B cell (primary cell): ENCODE results near the gene SLC12A1. TPM values are rescaled to one million over a fixed set of nuclear protein-coding genes. Genes with fewer than 3 reads are reported as not detected.

ENCODE experiments used
- ATAC-seq: fragments of 200-7000 bp; cut with Tn5 transposase; one replicate; pipeline ENCODE4 v1.10.0; 2021; ENCODE audit warnings: low read depth, mild to moderate bottlenecking, moderate number of reproducible peaks, moderate library complexity
- CTCF ChIA-PET: fragments of 350-600 bp; sonication (Branson Sonifier 250); formaldehyde crosslinking; loops from one replicate; lab custom pipeline; 2021; ENCODE audit warnings: antibody characterized with exemption, inconsistent platforms; lab: Charles Lee
- POLR2A ChIA-PET: fragments of 350-600 bp; sonication (Branson Sonifier 250); formaldehyde crosslinking; loops from one replicate; lab custom pipeline; 2021; ENCODE audit warnings: antibody characterized with exemption; lab: Charles Lee
- DNase-seq: peaks from one replicate; pipeline ENCODE4 v3.0.0; 2013
- H2AFZ ChIP-seq: 2 replicates; pipeline ENCODE4 v1.6.1; 2012; ENCODE audit warnings: mild to moderate bottlenecking, low read depth, low read length; ENCODE audit not compliant: insufficient read depth, poor library complexity, severe bottlenecking
- H3K27ac ChIP-seq, 2 donors: 1 replicate in 1 of 2; 2 replicates in 1 of 2; pipeline ENCODE4 v1.5.1; 2012 to 2013; ENCODE audit warnings: low read length in 2 of 2, mild to moderate bottlenecking in 2 of 2, moderate library complexity in 1 of 2
- H3K27me3 ChIP-seq, 4 experiments: fragments of 200-600 bp in 1 of 4; sonication (generic) in 1 of 4; replicated peaks in 1 of 4; 1 replicate in 2 of 4; 2 replicates in 2 of 4; pipeline versions ENCODE4 v1.6.1 to v1.7.0; 2013 to 2016; ENCODE audit warnings: low read length in 3 of 4, mild to moderate bottlenecking in 2 of 4, mixed read lengths in 1 of 4, moderate library complexity in 1 of 4; ENCODE audit not compliant: insufficient read depth in 4 of 4, control insufficient read depth in 3 of 4; ENCODE audit errors: control extremely low read depth in 1 of 4
- H3K36me3 ChIP-seq, 2 experiments: replicated peaks in 1 of 2; 1 replicate in 1 of 2; 2 replicates in 1 of 2; pipeline versions ENCODE4 v1.6.1 to v1.7.1; 2013; ENCODE audit warnings: low read length in 1 of 2; ENCODE audit not compliant: insufficient read depth in 2 of 2, control insufficient read depth in 1 of 2; ENCODE audit errors: control extremely low read depth in 1 of 2, extremely low read depth in 1 of 2
- H3K4me1 ChIP-seq, 2 donors: fragments of 200-600 bp in 1 of 2; sonication (generic) in 1 of 2; 1 replicate in 1 of 2; 2 replicates in 1 of 2; pipeline versions ENCODE4 v1.5.1 to v1.6.1; 2013 to 2017; ENCODE audit warnings: low read length in 2 of 2; ENCODE audit not compliant: control insufficient read depth in 2 of 2, insufficient read depth in 2 of 2
- H3K4me2 ChIP-seq: replicated peaks from 2 replicates; pipeline ENCODE3; 2012; ENCODE audit warnings: mild to moderate bottlenecking, low read depth, low read length; ENCODE audit not compliant: poor library complexity, severe bottlenecking
- H3K4me3 ChIP-seq, 5 experiments: fragments of 200-600 bp in 1 of 5; sonication (generic) in 1 of 5; 1 replicate in 3 of 5; 2 replicates in 2 of 5; pipeline versions ENCODE4 v1.5.1 to v1.7.0; 2011 to 2016; ENCODE audit warnings: low read length in 4 of 5, mild to moderate bottlenecking in 4 of 5, low read depth in 2 of 5, control low read depth in 1 of 5, moderate library complexity in 1 of 5; ENCODE audit not compliant: insufficient read depth in 1 of 5; ENCODE audit errors: control extremely low read depth in 1 of 5, extremely low read depth in 1 of 5
- H3K79me2 ChIP-seq: fragments of 200-600 bp; sonication (generic); one replicate; pipeline ENCODE4 v1.6.0; 2016; ENCODE audit warnings: low read length; ENCODE audit not compliant: control insufficient read depth, insufficient read depth
- H3K9ac ChIP-seq: fragments of 200-600 bp; sonication (generic); 2 replicates; pipeline ENCODE4 v1.6.1; 2017; ENCODE audit warnings: mild to moderate bottlenecking, low read length, moderate library complexity
- H3K9me3 ChIP-seq, 3 donors: one replicate each; pipeline versions ENCODE4 v1.6.1 to v1.7.1; 2013; ENCODE audit warnings: low read length in 2 of 3; ENCODE audit not compliant: control insufficient read depth in 2 of 3, insufficient read depth in 1 of 3; ENCODE audit errors: control extremely low read depth in 1 of 3
- H4K20me1 ChIP-seq: 2 replicates; pipeline ENCODE4 v1.6.0; 2012; ENCODE audit warnings: mild to moderate bottlenecking, low read length; ENCODE audit not compliant: insufficient read depth, control insufficient read depth, poor library complexity, severe bottlenecking
- H3K27ac Mint-ChIP-seq: one replicate; pipeline ENCODE4 v1.8.0; 2021; ENCODE audit warnings: mixed read lengths
- H3K27me3 Mint-ChIP-seq: one replicate; pipeline ENCODE4 v1.8.0; 2021; ENCODE audit warnings: mixed read lengths
- H3K4me1 Mint-ChIP-seq: one replicate; pipeline ENCODE4 v1.8.0; 2021; ENCODE audit warnings: mixed read lengths
- H3K4me3 Mint-ChIP-seq: one replicate; pipeline ENCODE4 v1.8.0; 2021; ENCODE audit warnings: mixed read lengths
- H3K9me3 Mint-ChIP-seq: one replicate; pipeline ENCODE4 v1.8.0; 2022; ENCODE audit warnings: mixed read lengths; ENCODE audit not compliant: insufficient read depth
- CTCF ChIP-seq: fragments of 200-600 bp; IDR thresholded peaks from one replicate; pipeline ENCODE4 v1.8.0; 2022; ENCODE audit warnings: antibody characterized with exemption, mild to moderate bottlenecking
- EZH2 ChIP-seq: IDR thresholded peaks from 2 replicates; pipeline ENCODE4 v1.6.1; 2012; ENCODE audit warnings: borderline replicate concordance, low read depth, mild to moderate bottlenecking, moderate library complexity, low read length; ENCODE audit not compliant: insufficient read depth, poor library complexity, severe bottlenecking
- WGBS: methylation state at CpG from one replicate; pipeline ENCODE4 v1.1.5; 2013; ENCODE audit warnings: missing lambda C conversion rate; ENCODE audit not compliant: insufficient coverage; 5-methylcytosine and 5-hydroxymethylcytosine counted together
- intact Hi-C: fragments of 100-400 bp; cut with micrococcal nuclease; formaldehyde crosslinking; loops from one replicate; pipeline ENCODE4 v1.10.0; 2022
- polyA plus RNA-seq: library from polyadenylated mRNA; depleted of rRNA; stranded (reverse); fragments of >200 nt; gene quantifications from 2 replicates; pipeline ENCODE4 v1.2.3, GENCODE V29; 2012
- total RNA-seq, 2 donors: library from RNA; stranded (reverse); fragments of 120-200 nt in 1 of 2; gene quantifications; 1 replicate in 1 of 2; 2 replicates in 1 of 2; pipeline versions ENCODE4 v1.2.3 to v1.2.4, GENCODE V29; 2013 to 2022

SLC12A1 gene
- total and polyA plus RNA-seq, 2 donors (not counting 1 experiment from before 2014, with no cell fraction given) = not detected

GRCh38 chr15:48282216-48282615 is 76.1 kb downstream of the SLC12A1 start:
- peaks cover 6% of the 10 kb centered on the region for H3K4me1 Mint-ChIP-seq
- DNase-seq (no peak), ATAC-seq (no peak)
- POLR2A ChIA-PET = no interaction called here
- Histone ChIP-seq H3K4me1 (peaks cover 3% of the 10 kb centered on the region in 2 donors), H3K9me3 (no peaks in the 10 kb centered on the region), H3K27ac (no peak overlapping the region), H2AFZ (no peak overlapping the region), H3K4me2 (no peak overlapping the region), H3K4me3 (no peak overlapping the region), H3K36me3 (no peaks in the 10 kb centered on the region), H4K20me1 (no peaks in the 10 kb centered on the region), H3K79me2 (no peaks in the 10 kb centered on the region), H3K9ac (no peak overlapping the region), H3K27me3 (no peaks in the 10 kb centered on the region)
- WGBS = 80% methylated on average over 2 of the region's 4 CpGs
- CTCF ChIA-PET = no interaction called here
- no peak overlapping the region for H3K27ac Mint-ChIP-seq
- H3K27me3 Mint-ChIP-seq = no peaks in the 10 kb centered on the region
- no peak overlapping the region for H3K4me3 Mint-ChIP-seq
- intact Hi-C loops = no loop called here
- no peak for TF ChIP-seq EZH2
- no peak for TF ChIP-seq CTCF
- H3K9me3 Mint-ChIP-seq = no peaks in the 10 kb centered on the region

- Histone ChIP-seq H3K4me2 (no peak overlapping the region), H2AFZ (no peak overlapping the region), H4K20me1 (no peaks in the 10 kb centered on the region), H3K4me3 (no peak overlapping the region), H3K27me3 (no peaks in the 10 kb centered on the region), H3K9me3 (no peaks in the 10 kb centered on the region), H3K4me1 (peaks cover 3% of the 10 kb centered on the region in 2 donors), H3K27ac (no peak overlapping the region), H3K36me3 (no peaks in the 10 kb centered on the region), H3K79me2 (no peaks in the 10 kb centered on the region), H3K9ac (no peak overlapping the region)
- WGBS = 84% methylated on average over 6 of the region's 6 CpGs
- ChIA-PET POLR2A (no interaction called here), CTCF (interaction anchor here (1.2 to 5.0 kb wide), 7 partner anchors 9 to 1974 kb away, joined by 3 to 38 read pairs (median 4); no protein-coding TSS in a partner anchor)
- Mint-ChIP-seq H3K27ac (no peak overlapping the region), H3K9me3 (no peaks in the 10 kb centered on the region), H3K4me1 (peaks cover 6% of the 10 kb centered on the region), H3K27me3 (no peaks in the 10 kb centered on the region), H3K4me3 (no peak overlapping the region)
- ATAC-seq = no peak
- TF ChIP-seq CTCF (no peak), EZH2 (no peak)
- intact Hi-C loops = no loop called here
- DNase-seq = no peak
Observed at GRCh38 chr15:48283396-48284145, 77.5 kb downstream of the SLC12A1 start.
